SH-SY5Y (cell line): ENCODE results near the gene SLC25A42.

ENCODE experiments used
- GATA2 ChIP-seq: IDR thresholded peaks from 2 replicates; pipeline ENCODE4 v1.6.1; 2011; ENCODE audit warnings: mild to moderate bottlenecking, low read depth, low read length
- GATA3 ChIP-seq: IDR thresholded peaks from 2 replicates; pipeline ENCODE4 v1.6.1; 2011; ENCODE audit warnings: low read depth, mild to moderate bottlenecking, low read length, moderate library complexity

- TF ChIP-seq GATA3 (no peak), GATA2 (no peak)
These were observed 87.6 kb downstream of the SLC25A42 start for GRCh38 chr19:19151418-19151817.
